ENCODE data around the gene SMTNL2.

The SMTNL2 gene

DNA sequence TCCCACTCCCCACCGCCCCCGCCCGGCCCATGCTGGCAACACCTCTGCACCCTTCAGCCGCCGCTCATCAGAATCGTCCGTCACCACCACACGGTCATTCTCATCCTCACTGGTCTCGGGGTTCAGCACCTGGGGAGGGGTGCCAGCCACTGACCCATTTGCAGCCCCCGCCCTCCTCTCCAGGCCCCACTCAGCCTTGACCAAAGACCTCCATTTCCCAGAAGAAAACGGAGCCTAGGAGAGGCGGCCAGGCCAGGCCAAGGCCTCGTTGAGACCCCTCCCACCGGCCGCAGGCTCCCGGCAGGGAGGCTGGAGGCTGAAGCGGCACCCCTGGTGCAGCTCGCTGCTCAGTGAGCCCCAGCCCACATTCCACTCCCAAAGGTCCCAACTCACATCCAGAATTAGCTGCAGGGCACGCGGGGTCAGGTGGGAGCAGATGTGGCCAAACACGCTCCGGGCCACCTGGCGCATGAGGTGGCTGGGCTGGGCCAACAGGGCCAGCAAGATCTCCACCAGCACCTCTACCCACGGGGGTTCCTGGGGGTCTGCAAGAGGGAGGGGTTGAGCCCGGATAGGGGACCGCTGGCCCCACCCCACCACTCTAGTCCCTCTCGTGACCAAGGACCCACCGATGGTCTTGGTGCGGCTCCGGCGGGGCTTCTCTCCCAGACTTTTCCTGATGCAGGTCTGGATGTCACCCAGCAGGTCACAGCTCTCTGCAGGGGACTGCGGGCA lies 38.9 kb upstream of the SMTNL2 start:
- DNase-seq = no peak

GRCh38 chr17:4547118-4547906 lies 37.0 kb upstream of the SMTNL2 start:
- no peak for DNase-seq

- peak; percentile 1 for DNase-seq
These were observed 36.3 kb upstream of the SMTNL2 start for GRCh38 chr17:4548061-4548461.

GRCh38 chr17:4548721-4549531 lies 35.4 kb upstream of the SMTNL2 start:
- DNase-seq = no peak

GRCh38 chr17:4549781-4550533 lies 34.4 kb upstream of the SMTNL2 start:
- no peak for DNase-seq

- no peak for DNase-seq
These were observed 33.7 kb upstream of the SMTNL2 start for GRCh38 chr17:4550534-4551039.

GRCh38 chr17:4551141-4551540 lies 33.2 kb upstream of the SMTNL2 start:
- peak; percentile 43 for DNase-seq

GRCh38 chr17:4551796-4552525 lies 32.4 kb upstream of the SMTNL2 start:
- DNase-seq = no peak

GRCh38 chr17:4553669-4554068 lies 30.7 kb upstream of the SMTNL2 start:
- no peak for DNase-seq

DNA sequence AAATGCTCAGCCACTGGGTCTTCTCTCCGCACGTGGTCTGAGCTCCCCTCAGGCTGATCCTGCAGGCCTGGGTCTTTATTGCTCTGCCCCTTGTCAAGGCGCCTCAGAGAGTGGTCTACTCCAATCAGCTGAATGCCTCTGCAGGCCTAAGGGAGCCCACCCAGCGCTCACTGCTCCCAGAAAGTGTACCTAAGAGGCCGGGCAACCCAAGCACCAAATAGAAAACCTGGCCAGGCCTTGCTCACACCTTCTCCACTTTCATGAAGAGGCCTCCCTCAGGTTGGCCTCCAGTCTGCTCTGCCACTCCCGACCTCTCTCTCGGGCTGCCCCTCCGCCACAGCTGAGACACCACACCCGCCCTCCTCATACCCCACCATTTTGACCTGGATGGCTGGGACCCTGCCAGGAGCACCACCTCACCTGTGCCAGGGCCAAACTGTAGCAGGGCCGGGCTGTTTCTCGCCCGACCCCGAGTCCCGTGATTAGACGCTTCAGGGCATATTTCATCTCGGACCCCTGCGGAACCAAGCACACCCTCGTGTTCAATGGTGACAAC lies 29.8 kb upstream of the SMTNL2 start:
- no peak for DNase-seq

- DNase-seq = peak; percentile 97
These were observed 29.1 kb upstream of the SMTNL2 start, which contains the start of gene MYBBP1A for GRCh38 chr17:4554997-4555799. Gene MYBBP1A (minus strand): TSS chr17:4555384. CDS start chr17:4555324, 60 bp downstream.

GRCh38 chr17:4555873-4556759 lies 28.2 kb upstream of the SMTNL2 start:
- no peak for DNase-seq

DNA sequence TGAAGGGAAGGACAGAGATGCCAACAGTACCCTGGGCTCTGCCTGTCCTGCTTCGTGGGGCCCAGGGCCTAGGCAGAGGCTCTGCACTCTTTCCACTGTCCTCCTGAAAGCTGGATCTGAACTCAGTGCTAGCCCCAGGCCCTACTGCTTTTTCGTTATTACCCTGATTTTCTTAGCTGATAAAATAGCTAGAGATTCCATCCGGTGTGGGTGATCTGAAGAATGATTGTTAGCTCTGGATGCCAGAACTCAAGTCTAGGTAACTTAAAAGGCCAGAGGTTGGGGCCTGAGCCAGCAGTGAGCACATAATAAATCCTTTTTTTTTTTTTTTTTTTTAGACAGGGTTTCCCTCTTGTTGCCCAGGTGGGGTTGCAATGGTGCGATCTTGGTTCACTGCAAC lies 27.3 kb upstream of the SMTNL2 start:
- DNase-seq = no peak

- DNase-seq = no peak
These were observed 26.5 kb upstream of the SMTNL2 start for GRCh38 chr17:4557626-4558346.

DNA sequence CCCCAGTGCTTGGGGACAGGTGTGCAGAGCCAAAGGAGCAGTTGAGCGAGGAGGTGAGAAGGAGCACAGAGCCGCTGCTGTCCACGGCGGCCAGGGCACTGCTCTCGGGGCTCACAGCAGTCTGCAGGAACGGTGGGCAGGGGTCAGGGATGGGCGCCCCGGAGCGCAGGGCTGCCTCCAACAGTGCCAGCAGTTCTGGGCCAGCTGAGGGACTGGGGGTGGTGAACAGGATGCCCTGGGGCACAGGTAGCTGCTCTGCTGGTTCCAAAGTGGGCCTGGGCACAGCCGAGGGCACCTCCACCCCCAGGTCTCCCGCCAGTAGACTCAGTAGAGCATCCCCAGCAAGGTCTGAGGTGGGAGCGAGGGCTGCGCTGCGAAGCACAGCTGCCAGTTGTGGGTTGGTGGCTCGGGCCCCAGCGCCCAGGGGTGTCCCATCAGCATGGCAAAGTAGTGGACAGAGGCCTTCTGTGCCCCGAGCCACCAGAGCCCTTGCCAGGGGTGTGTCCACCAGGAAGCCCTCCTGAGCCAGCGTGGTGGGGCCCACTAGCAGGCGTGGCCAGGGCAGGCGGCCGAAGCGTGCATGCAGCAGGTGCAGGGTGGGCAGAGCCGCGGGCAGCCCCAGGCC lies 25.9 kb upstream of the SMTNL2 start:
- no peak for DNase-seq

DNA sequence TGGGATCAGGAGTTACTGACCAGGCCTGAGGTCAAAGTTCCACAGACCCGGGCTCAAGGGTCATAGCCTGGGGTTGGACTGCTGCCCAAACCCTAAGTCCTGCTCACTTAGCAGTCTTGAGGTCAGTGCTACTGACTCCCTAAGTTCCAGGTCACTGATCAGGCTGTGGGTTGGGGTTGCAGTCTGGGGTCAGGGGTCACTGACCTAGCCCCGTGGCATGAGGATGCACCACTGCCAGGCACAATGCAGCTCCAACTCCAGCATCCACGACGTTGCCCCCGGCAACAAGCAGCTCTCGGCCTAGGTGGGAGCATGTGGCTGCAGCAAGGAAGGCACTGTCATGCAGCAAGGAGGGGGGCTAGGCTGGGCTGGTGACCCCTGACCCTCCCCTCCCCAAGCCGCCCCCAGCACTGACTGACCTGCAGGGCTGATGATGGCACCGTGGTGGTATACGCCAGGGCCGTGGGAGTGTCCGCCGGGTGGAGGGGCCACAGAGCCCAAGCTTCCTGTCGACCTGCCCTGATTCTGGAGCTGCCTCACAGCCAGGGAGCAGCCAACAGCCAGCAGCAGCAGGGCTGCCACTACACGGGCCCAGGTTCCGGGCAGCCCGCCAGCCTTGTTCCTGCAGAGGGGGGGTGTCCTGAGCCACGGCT lies 25.1 kb upstream of the SMTNL2 start:
- DNase-seq = no peak

DNA sequence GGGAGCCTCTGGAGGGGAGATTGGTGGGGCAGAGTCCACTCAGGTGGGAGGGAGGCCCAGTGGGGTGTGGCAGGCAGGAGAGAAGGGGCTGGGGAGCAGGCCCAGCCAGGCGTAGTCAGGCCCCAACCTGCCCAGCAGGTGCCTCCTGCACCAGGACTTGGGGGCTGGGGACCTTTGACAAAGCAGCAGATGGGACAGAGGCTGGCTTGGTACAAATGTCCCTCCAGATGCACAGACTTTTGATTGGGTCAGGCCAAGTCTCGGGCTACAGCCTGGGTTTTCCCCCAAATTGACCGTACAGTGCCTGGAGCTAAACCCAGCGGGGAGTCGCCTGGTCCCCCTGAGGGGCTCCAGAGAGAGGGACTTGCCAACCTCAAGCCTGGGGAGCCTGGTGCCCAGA lies 24.4 kb upstream of the SMTNL2 start:
- no peak for DNase-seq

DNA sequence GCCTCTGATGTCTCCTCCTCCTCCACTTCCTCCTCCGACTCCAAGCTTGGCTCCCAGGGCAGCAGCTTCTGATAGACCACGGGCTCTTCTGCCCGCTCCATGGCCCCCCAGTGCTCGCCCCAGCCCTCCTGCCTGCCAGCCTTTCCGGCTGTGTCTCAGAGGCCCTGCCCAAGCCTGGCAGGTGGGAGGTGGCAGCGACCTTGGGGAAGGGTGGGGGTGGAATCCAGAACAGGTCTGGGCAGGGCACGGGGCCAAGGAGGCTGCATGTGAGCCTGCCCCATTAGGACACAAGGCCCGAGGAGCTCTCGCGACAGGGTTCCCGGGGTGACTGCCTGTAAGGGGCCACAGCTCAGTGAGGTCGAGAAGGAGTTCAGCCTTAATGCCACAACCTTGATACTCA lies 23.9 kb upstream of the SMTNL2 start, which contains the start of gene GGT6:
GGT6 (minus strand) TSS at position 157 of the 400 bp plus-strand sequence; CDS start at position 101, 56 bp downstream.
- DNase-seq = no peak
